ENCODE data around the gene SMYD3. TPM values are rescaled to one million over a fixed set of nuclear protein-coding genes. Genes with fewer than 3 reads are reported as not detected.

Gene SMYD3
- total RNA-seq, 4 donors from 2014 or later: 11.6 to 26.9 (median 18.3) TPM

DNA sequence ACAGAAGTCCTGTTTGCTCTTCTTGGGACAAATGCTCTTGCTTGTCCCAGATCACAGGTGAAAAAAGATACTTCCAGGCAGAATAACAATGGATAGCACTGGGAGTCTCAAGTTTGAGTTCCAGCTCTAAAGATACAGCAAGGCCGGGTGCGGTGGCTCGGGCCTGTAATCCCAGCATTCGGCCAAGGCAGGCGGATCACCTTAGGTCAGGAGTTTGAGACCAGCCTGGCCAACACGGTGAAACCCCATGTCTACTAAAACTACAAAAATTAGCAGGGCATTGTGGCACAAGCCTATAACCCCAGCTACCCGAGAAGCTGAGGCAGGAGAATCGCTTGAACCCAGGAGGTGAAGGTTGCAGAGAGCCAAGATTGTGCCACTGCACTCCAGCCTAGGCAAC, 337.6 kb downstream of the SMYD3 start:
- ATAC-seq: no peak
- H3K36me3 ChIP-seq: no peaks in the 10 kb centered on the region
- 90% methylated on average over 6 of the region's 8 CpGs; no CpG with 5 or more reads in 1 of the 2 donors for WGBS, 2 donors (ENCODE audit: low coverage in 1 of 2)
- H3K4me3 ChIP-seq: no peak overlapping the region
- H3K4me1 ChIP-seq: no peaks in the 10 kb centered on the region
- no peak for TF ChIP-seq EP300 (IDR thresholded peaks at IDR 0.05)
- no peak for TF ChIP-seq POLR2A (IDR thresholded peaks at IDR 0.05)
- TF ChIP-seq POLR2AphosphoS5 (IDR thresholded peaks at IDR 0.05): no peak
- TF ChIP-seq, protein P1, sequence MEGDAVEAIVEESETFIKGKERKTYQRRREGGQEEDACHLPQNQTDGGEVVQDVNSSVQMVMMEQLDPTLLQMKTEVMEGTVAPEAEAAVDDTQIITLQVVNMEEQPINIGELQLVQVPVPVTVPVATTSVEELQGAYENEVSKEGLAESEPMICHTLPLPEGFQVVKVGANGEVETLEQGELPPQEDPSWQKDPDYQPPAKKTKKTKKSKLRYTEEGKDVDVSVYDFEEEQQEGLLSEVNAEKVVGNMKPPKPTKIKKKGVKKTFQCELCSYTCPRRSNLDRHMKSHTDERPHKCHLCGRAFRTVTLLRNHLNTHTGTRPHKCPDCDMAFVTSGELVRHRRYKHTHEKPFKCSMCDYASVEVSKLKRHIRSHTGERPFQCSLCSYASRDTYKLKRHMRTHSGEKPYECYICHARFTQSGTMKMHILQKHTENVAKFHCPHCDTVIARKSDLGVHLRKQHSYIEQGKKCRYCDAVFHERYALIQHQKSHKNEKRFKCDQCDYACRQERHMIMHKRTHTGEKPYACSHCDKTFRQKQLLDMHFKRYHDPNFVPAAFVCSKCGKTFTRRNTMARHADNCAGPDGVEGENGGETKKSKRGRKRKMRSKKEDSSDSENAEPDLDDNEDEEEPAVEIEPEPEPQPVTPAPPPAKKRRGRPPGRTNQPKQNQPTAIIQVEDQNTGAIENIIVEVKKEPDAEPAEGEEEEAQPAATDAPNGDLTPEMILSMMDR (IDR thresholded peaks at IDR 0.05): no peak
- no peaks in the 10 kb centered on the region for H3K9me3 ChIP-seq
- no peaks in the 10 kb centered on the region for H3K27me3 ChIP-seq
- no peak overlapping the region for H3K27ac ChIP-seq

DNA sequence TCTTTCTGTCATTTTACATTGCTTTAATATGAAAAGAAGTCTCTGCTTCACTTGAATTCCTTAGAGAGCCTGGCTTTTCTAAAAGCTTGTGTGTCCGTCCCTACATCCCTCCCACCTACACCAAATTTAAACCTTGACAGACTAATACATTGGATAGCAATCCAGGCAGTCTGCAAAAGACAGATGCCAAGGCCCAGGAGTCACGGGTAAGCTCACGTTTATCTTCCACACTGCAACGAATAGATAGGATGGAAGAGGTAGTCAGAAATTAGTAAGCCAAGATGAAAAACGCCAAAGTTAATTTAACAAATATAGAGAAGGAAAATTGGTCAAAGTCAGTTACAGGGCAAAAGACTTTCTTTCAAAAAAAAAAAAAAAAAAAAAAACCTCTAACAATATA, 338.1 kb downstream of the SMYD3 start:
- WGBS, 2 donors (ENCODE audit: low coverage in 1 of 2): 60 to 89% methylated on average over 1 to 5 of the region's 5 CpGs
- Histone ChIP-seq H3K4me3 (no peak overlapping the region), H3K27me3 (no peaks in the 10 kb centered on the region), H3K36me3 (no peaks in the 10 kb centered on the region), H3K4me1 (no peaks in the 10 kb centered on the region), H3K27ac (no peak overlapping the region), H3K9me3 (no peaks in the 10 kb centered on the region)
- TF ChIP-seq POLR2AphosphoS5 (IDR thresholded peaks at IDR 0.05) (no peak), EP300 (IDR thresholded peaks at IDR 0.05) (no peak), POLR2A (IDR thresholded peaks at IDR 0.05) (no peak)
- TF ChIP-seq, protein P1 (IDR thresholded peaks at IDR 0.05): no peak
- ATAC-seq: no peak

DNA sequence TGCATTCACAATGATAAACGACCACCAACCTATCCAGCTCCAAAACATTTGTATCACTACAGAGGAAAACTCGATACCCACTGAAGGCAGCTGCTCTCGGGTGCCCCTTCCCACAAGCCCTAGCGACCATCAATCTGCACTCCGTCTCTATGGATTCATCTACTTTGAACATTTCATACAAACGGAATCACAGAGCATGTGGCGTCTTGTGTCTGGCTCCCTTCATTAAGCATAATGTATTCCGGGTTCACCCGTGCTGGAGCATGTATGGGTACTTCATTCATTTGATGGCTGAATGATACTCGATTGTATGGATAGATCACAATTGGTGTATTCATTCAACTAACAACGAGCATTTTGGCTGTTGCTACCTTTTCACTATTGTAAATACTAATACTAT, 340.2 kb downstream of the SMYD3 start:
- no peaks in the 10 kb centered on the region for H3K27me3 ChIP-seq
- 89 to 90% methylated on average over 8 to 11 of the region's 11 CpGs for WGBS, 2 donors (ENCODE audit: low coverage in 1 of 2)
- no peak for TF ChIP-seq EP300 (IDR thresholded peaks at IDR 0.05)
- TF ChIP-seq, protein P1 (IDR thresholded peaks at IDR 0.05): no peak
- no peak for TF ChIP-seq POLR2A (IDR thresholded peaks at IDR 0.05)

DNA sequence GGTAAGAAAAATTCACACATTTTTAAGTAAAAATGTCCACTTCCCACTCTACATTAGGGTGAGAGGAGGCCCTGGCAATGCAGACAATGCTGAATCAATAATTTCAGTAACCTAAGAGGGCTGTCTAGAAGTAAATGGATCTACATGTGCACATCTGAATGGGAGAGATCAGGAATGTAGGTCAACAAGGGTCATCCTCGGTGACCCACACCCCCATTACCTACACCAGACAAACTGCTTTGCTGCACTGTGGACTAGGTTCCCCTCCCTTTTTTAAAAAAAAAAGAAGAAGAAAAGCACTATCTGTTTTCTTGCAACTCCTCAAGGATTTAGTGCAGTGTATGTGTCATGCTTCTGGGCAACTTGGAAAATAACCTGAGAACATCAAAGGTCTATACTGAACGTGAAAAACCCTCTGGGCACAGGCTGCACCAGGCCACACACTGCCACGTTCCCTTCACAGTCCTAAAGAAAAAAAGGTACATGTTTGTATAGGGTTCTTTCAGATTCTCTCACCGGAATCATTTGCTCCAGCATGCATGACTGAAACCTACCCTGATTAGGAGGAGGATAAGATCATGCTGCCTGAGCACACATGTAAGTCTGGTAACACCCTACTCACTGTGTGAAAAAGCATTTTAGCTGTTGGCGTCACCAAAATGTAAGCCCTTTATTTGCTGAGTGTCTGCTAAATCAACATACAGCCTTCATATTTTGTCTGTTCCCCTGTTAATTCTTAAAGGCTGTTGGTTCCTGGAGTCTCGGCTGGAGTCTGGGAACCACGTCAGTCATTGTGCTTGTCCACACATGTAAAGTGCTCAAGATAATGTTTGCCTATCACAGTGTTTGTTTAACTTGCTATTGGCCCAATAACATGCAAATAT, 341.0 kb downstream of the SMYD3 start:
- Histone ChIP-seq H3K27me3 (no peaks in the 10 kb centered on the region), H3K4me1 (no peaks in the 10 kb centered on the region), H3K4me3 (no peak overlapping the region), H3K27ac (no peak overlapping the region), H3K36me3 (peaks cover 0 to 2% of the 10 kb centered on the region in 2 donors), H3K9me3 (no peaks in the 10 kb centered on the region)
- ATAC-seq: no peak
- 78 to 85% methylated on average over 7 of the region's 7 CpGs for WGBS, 2 donors (ENCODE audit: low coverage in 1 of 2)
- no peak for TF ChIP-seq EP300 (IDR thresholded peaks at IDR 0.05)
- TF ChIP-seq, protein P1 (IDR thresholded peaks at IDR 0.05): no peak

More for the DNA sequence above, 340.2 kb downstream of the SMYD3 start:
- Histone ChIP-seq H3K4me1 (no peaks in the 10 kb centered on the region), H3K36me3 (no peaks in the 10 kb centered on the region), H3K27ac (no peak overlapping the region), H3K4me3 (no peak overlapping the region), H3K9me3 (no peaks in the 10 kb centered on the region)
- ATAC-seq: no peak

DNA sequence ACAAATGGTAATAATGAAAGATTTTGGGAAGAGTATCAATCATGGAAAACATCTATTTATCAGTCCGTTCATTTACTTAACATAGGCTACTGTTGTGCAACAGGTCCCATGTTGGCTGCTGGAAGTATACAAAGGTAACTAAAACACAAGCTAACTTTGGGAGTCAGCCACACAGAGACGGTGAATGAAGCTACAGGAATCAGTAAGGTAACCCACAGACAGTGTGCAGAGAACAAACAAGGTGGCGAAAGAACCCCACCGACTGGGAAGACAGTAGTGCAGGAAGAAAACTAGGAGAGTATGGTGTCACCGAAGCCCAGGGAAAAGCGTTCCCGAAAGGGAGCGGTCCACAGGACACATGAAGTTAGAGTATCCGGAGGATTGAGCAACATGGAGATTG, 342.3 kb downstream of the SMYD3 start:
- H3K4me3 ChIP-seq: no peak overlapping the region
- H3K9me3 ChIP-seq: no peaks in the 10 kb centered on the region
- H3K27me3 ChIP-seq: no peaks in the 10 kb centered on the region
- no peaks in the 10 kb centered on the region for H3K4me1 ChIP-seq
- WGBS, 2 donors (ENCODE audit: low coverage in 1 of 2): 96% methylated on average over 8 to 9 of the region's 9 CpGs
- peaks cover 0 to 4% of the 10 kb centered on the region in 2 donors for H3K36me3 ChIP-seq
- ATAC-seq: no peak
- no peak for TF ChIP-seq EP300 (IDR thresholded peaks at IDR 0.05)
- no peak for TF ChIP-seq POLR2A (IDR thresholded peaks at IDR 0.05)
- TF ChIP-seq POLR2AphosphoS5 (IDR thresholded peaks at IDR 0.05): no peak
- TF ChIP-seq, protein P1 (IDR thresholded peaks at IDR 0.05): no peak
- no peak overlapping the region for H3K27ac ChIP-seq

All from gastroesophageal sphincter (tissue), 4 donors.